H9 (cell line): ENCODE data around the gene STK24. TPM values are rescaled to one million over a fixed set of nuclear protein-coding genes. Genes with fewer than 3 reads are reported as not detected.

Experiments used
- DNase-seq: peaks from one replicate; pipeline ENCODE4 v3.0.0-alpha.2; 2017
- H2AFZ ChIP-seq: one replicate; pipeline ENCODE4 v1.6.1; 2013; ENCODE audit warnings: mild to moderate bottlenecking, low read length, control low read depth, moderate library complexity
- H2AK5ac ChIP-seq: 2 replicates; pipeline ENCODE4 v1.6.1; 2013; ENCODE audit warnings: low read length, control low read depth, mixed read lengths; ENCODE audit not compliant: insufficient read length
- H2BK120ac ChIP-seq: one replicate; pipeline ENCODE4 v1.6.1; 2013; ENCODE audit warnings: low read depth, mild to moderate bottlenecking, low read length, control low read depth, inconsistent platforms; ENCODE audit not compliant: poor library complexity, severe bottlenecking
- H2BK12ac ChIP-seq: 2 replicates; pipeline ENCODE4 v1.6.1; 2013; ENCODE audit warnings: low read length, control low read depth, mixed read lengths, low read depth; ENCODE audit not compliant: insufficient read length
- H2BK15ac ChIP-seq: 2 replicates; pipeline ENCODE4 v1.6.1; 2013; ENCODE audit warnings: low read depth, low read length, control low read depth
- H2BK20ac ChIP-seq: one replicate; pipeline ENCODE4 v1.6.1; 2013; ENCODE audit warnings: low read depth, mild to moderate bottlenecking, low read length, control low read depth, inconsistent platforms; ENCODE audit not compliant: poor library complexity, severe bottlenecking
- H2BK5ac ChIP-seq: 2 replicates; pipeline ENCODE4 v1.6.1; 2013; ENCODE audit warnings: low read length, control low read depth, mixed read lengths; ENCODE audit not compliant: insufficient read length
- H3K14ac ChIP-seq: 2 replicates; pipeline ENCODE4 v1.6.1; 2013; ENCODE audit warnings: low read length, control low read depth; ENCODE audit not compliant: insufficient read depth
- H3K18ac ChIP-seq: 2 replicates; pipeline ENCODE4 v1.6.1; 2013; ENCODE audit warnings: low read depth, mild to moderate bottlenecking, mixed read lengths, low read length, control low read depth; ENCODE audit not compliant: insufficient read length
- H3K23ac ChIP-seq: 2 replicates; pipeline ENCODE4 v1.6.1; 2013; ENCODE audit warnings: low read length, control low read depth, mixed read lengths, low read depth; ENCODE audit not compliant: insufficient read length
- H3K23me2 ChIP-seq: 2 replicates; pipeline ENCODE4 v1.6.1; 2013; ENCODE audit warnings: low read depth, mild to moderate bottlenecking, mixed read lengths, low read length, control low read depth; ENCODE audit not compliant: insufficient read length, poor library complexity, severe bottlenecking
- H3K27ac ChIP-seq: 2 replicates; pipeline ENCODE4 v1.5.1; 2013; ENCODE audit warnings: low read length, control low read depth, mixed read lengths, low read depth; ENCODE audit not compliant: insufficient read length
- H3K27me3 ChIP-seq: 2 replicates; pipeline ENCODE4 v1.6.1; 2013; ENCODE audit warnings: low read length, control low read depth, inconsistent platforms; ENCODE audit not compliant: insufficient read depth
- H3K4ac ChIP-seq: 2 replicates; pipeline ENCODE4 v1.6.1; 2013; ENCODE audit warnings: low read depth, mild to moderate bottlenecking, control low read depth, inconsistent platforms, low read length, moderate library complexity
- H3K4me1 ChIP-seq: 2 replicates; pipeline ENCODE4 v1.6.1; 2013; ENCODE audit warnings: low read length, control low read depth, inconsistent platforms; ENCODE audit not compliant: insufficient read depth
- H3K4me2 ChIP-seq: 2 replicates; pipeline ENCODE4 v1.6.1; 2013; ENCODE audit warnings: low read length, control low read depth, mixed read lengths; ENCODE audit not compliant: insufficient read length, insufficient read depth
- H3K56ac ChIP-seq: 2 replicates; pipeline ENCODE4 v1.6.1; 2013; ENCODE audit warnings: low read depth, mild to moderate bottlenecking, mixed read lengths, low read length, control low read depth; ENCODE audit not compliant: insufficient read length
- H3K79me1 ChIP-seq: 2 replicates; pipeline ENCODE4 v1.6.1; 2013; ENCODE audit warnings: low read depth, mild to moderate bottlenecking, moderate library complexity, low read length, control low read depth, inconsistent platforms; ENCODE audit not compliant: insufficient read depth, poor library complexity, severe bottlenecking
- H3K79me2 ChIP-seq: 2 replicates; pipeline ENCODE4 v1.6.1; 2013; ENCODE audit warnings: low read length, control low read depth, inconsistent platforms; ENCODE audit not compliant: insufficient read depth
- H3K9ac ChIP-seq: 2 replicates; pipeline ENCODE4 v1.6.1; 2013; ENCODE audit warnings: low read length, control low read depth, mixed read lengths; ENCODE audit not compliant: insufficient read length; ENCODE audit errors: extremely low read depth
- H3K9me3 ChIP-seq: one replicate; pipeline ENCODE4 v1.6.1; 2013; ENCODE audit warnings: low read depth, low read length, inconsistent platforms; ENCODE audit not compliant: control insufficient read depth
- H3T11ph ChIP-seq: one replicate; pipeline ENCODE4 v1.6.1; 2013; ENCODE audit warnings: mild to moderate bottlenecking, low read length, control low read depth, inconsistent platforms
- H4K20me1 ChIP-seq: one replicate; pipeline ENCODE4 v1.6.1; 2013; ENCODE audit not compliant: control insufficient read depth, insufficient read length, insufficient read depth
- H4K5ac ChIP-seq: 2 replicates; pipeline ENCODE4 v1.6.1; 2013; ENCODE audit warnings: low read depth, mild to moderate bottlenecking, mixed read lengths, low read length, control low read depth; ENCODE audit not compliant: insufficient read length
- H4K8ac ChIP-seq: replicated peaks from 2 replicates; pipeline ENCODE4 v1.6.1; 2013; ENCODE audit warnings: low read length, control low read depth, mixed read lengths, low read depth; ENCODE audit not compliant: insufficient read length
- H4K91ac ChIP-seq: 2 replicates; pipeline ENCODE4 v1.6.1; 2013; ENCODE audit warnings: low read depth, mild to moderate bottlenecking, moderate library complexity, mixed read lengths, low read length, control low read depth; ENCODE audit not compliant: insufficient read length
- H3K27ac Mint-ChIP-seq, 3 experiments: 2 replicates in 2 of 3; 3 replicates in 1 of 3; pipeline ENCODE4 v1.8.0; 2020 to 2021; ENCODE audit warnings: mixed read lengths in 3 of 3, mild to moderate bottlenecking in 1 of 3, moderate library complexity in 1 of 3
- H3K27me3 Mint-ChIP-seq: 2 replicates; pipeline ENCODE4 v1.8.0; 2021; ENCODE audit warnings: low read depth, mild to moderate bottlenecking, moderate library complexity, mixed read lengths
- H3K36me3 Mint-ChIP-seq, 3 experiments: 2 replicates in 2 of 3; 3 replicates in 1 of 3; pipeline ENCODE4 v1.8.0; 2020 to 2021; ENCODE audit warnings: low read depth in 3 of 3, mixed read lengths in 3 of 3; ENCODE audit not compliant: insufficient read depth in 1 of 3
- H3K4me1 Mint-ChIP-seq, 2 experiments: 2 replicates each; pipeline ENCODE4 v1.8.0; 2020; ENCODE audit warnings: mixed read lengths in 2 of 2
- H3K4me3 Mint-ChIP-seq, 2 experiments: 2 replicates in 1 of 2; 3 replicates in 1 of 2; pipeline ENCODE4 v1.8.0; 2020 to 2021; ENCODE audit warnings: mild to moderate bottlenecking in 2 of 2, mixed read lengths in 2 of 2, moderate library complexity in 1 of 2
- H3K9me3 Mint-ChIP-seq, 2 experiments: 2 replicates in 1 of 2; 3 replicates in 1 of 2; pipeline ENCODE4 v1.8.0; 2020; ENCODE audit warnings: mild to moderate bottlenecking in 2 of 2, mixed read lengths in 2 of 2, moderate library complexity in 1 of 2
- CTCF ChIP-seq: fragments of 200-600 bp; sonication (generic); conservative IDR thresholded peaks from 3 replicates; pipeline ENCODE4 v1.8.0; 2021; ENCODE audit warnings: antibody characterized with exemption, mild to moderate bottlenecking
- WGBS: extraction: QIAGEN DNeasy Blood & Tissue Kit; methylation state at CpG from one replicate; pipeline ENCODE4 v1.1.7; 2013; ENCODE audit warnings: missing lambda C conversion rate, low lambda C conversion rate, mixed read lengths; ENCODE audit not compliant: insufficient read length; ENCODE audit errors: extremely low coverage; 5-methylcytosine and 5-hydroxymethylcytosine counted together
- total RNA-seq: library from RNA; stranded (reverse); gene quantifications from 2 replicates; pipeline ENCODE4 v1.2.1, GENCODE V29; 2021

Gene STK24
- total RNA-seq, 1 experiment from 2014 or later, result 134 TPM

GRCh38 chr13:98522371-98522770 lies 54.5 kb downstream of the STK24 start:
- Histone ChIP-seq H3K4ac (no peak overlapping the region), H3K14ac (peak overlapping the region; percentile 55; the same call in 1 of the 2 replicates), H2BK12ac (no peak overlapping the region), H3K4me2 (no peak overlapping the region), H2BK20ac (no peak overlapping the region), H2AK5ac (no peak overlapping the region), H3K56ac (no peak overlapping the region), H4K91ac (no peak overlapping the region), H3K79me1 (peaks cover 17% of the 10 kb centered on the region), H3K18ac (no peak overlapping the region), H3K27me3 (no peaks in the 10 kb centered on the region), H2BK15ac (no peak overlapping the region), H2BK120ac (no peak overlapping the region), H3K23me2 (no peaks in the 10 kb centered on the region), H3K79me2 (peaks cover 45% of the 10 kb centered on the region; the same call in 1 of the 2 replicates), H3K9me3 (no peaks in the 10 kb centered on the region), H4K5ac (no peak overlapping the region), H3K23ac (no peak overlapping the region), H2AFZ (no peak overlapping the region), H2BK5ac (no peak overlapping the region), H3K9ac (no peak overlapping the region), H3T11ph (no peak overlapping the region), H3K4me1 (peaks cover 12% of the 10 kb centered on the region; the same call in 1 of the 2 replicates), H4K20me1 (no peaks in the 10 kb centered on the region), H3K27ac (no peak overlapping the region), H4K8ac (no peak overlapping the region)
- H3K27me3 Mint-ChIP-seq, result no peaks in the 10 kb centered on the region
- no peak for TF ChIP-seq CTCF
- peaks cover 7 to 14% (median 10%) of the 10 kb centered on the region in 3 experiments; a peak in 6 of 7 replicates for H3K36me3 Mint-ChIP-seq
- no peaks in the 10 kb centered on the region for H3K9me3 Mint-ChIP-seq
- H3K4me3 Mint-ChIP-seq, result no peak overlapping the region; a peak in 1 of 5 replicates
- H3K27ac Mint-ChIP-seq, result peak overlapping the region in 2 of 3 experiments; percentile 17 to 81; a peak in 2 of 7 replicates
- peaks cover 72 to 73% of the 10 kb centered on the region in 2 experiments for H3K4me1 Mint-ChIP-seq
- no peak for DNase-seq
- WGBS, result no CpG with 5 or more reads among the region's 5 CpGs
